Measurements from ENCODE around the gene PECR. TPM values are rescaled to one million over a fixed set of nuclear protein-coding genes. Genes with fewer than 3 reads are reported as not detected.

Gene PECR
- total and polyA plus RNA-seq, 2 of the 13 experiments (the other 11 are each of a cell fraction or from before 2014, with no cell fraction given), result 151 to 153 TPM

- TF ChIP-seq STAT6 (CRISPR knock-in tag; IDR thresholded peaks at IDR 0.05; ENCODE audit: borderline replicate concordance) (peak; percentile 92; the same call in 1 of the 2 replicates), DZIP1 (CRISPR knock-in tag; IDR thresholded peaks at IDR 0.05) (no peak), EP300 (IDR thresholded peaks at IDR 0.05; ENCODE audit: low read depth in 2 of 2, low read length in 2 of 2) (0 out of 4 replicates have a peak, but pooled peaks have one; percentile 34 to 58), EP300 (CRISPR knock-in tag; IDR thresholded peaks at IDR 0.05; ENCODE audit: borderline replicate concordance) (0 out of 2 replicates have a peak, but pooled peaks have one; percentile 57), ELF4 (CRISPR knock-in tag; IDR thresholded peaks at IDR 0.05; ENCODE audit: borderline replicate concordance) (peak; percentile 96), KLF15 (CRISPR knock-in tag; IDR thresholded peaks at IDR 0.05; ENCODE audit: borderline replicate concordance) (no peak), ZNF687 (CRISPR knock-in tag; IDR thresholded peaks at IDR 0.05) (peak; percentile 99), ZBTB20 (CRISPR knock-in tag; IDR thresholded peaks at IDR 0.05; ENCODE audit: borderline replicate concordance, low read depth) (peak; percentile 84; the same call in 1 of the 2 replicates), TOPORS (CRISPR knock-in tag; IDR thresholded peaks at IDR 0.05) (peak; percentile 83; the same call in 1 of the 2 replicates), GATA4 (IDR thresholded peaks at IDR 0.05; ENCODE audit: borderline replicate concordance, low read depth) (no peak; the same call in 1 of the 2 replicates), MLX (CRISPR knock-in tag; IDR thresholded peaks at IDR 0.05) (no peak), ATAD3A (CRISPR knock-in tag; IDR thresholded peaks at IDR 0.05) (peak; percentile 68; the same call in 1 of the 2 replicates), ZNF660 (CRISPR knock-in tag; IDR thresholded peaks at IDR 0.05; ENCODE audit: borderline replicate concordance, low read depth) (no peak), ZNF616 (CRISPR knock-in tag; IDR thresholded peaks at IDR 0.05; ENCODE audit: low read depth) (peak; percentile 96), ZNF781 (CRISPR knock-in tag; IDR thresholded peaks at IDR 0.05; ENCODE audit: borderline replicate concordance, not compliant biosample characterization) (peak; percentile 99), ATF7-NPFF (CRISPR knock-in tag; IDR thresholded peaks at IDR 0.05; ENCODE audit: low read depth) (no peak; the same call in 1 of the 2 replicates)
Observed at GRCh38 chr2:216108967-216109921, 27.6 kb upstream of the PECR start, which contains the start of gene XRCC5 (continued).
